Stimulated activated CD8-positive, alpha-beta memory T cell treated with anti-CD3 and anti-CD28 coated beads, Interleukin-12 subunit alpha, Interleukin-12 subunit beta, amount 100 ng/mL, for 4 hours (primary cell): ENCODE measurements around the gene DNAH8.
"Not testable (repeated sequence)": the region's sequence is repeated elsewhere in the genome, so short reads cannot be mapped to it uniquely, and the experiment has no call there.

ENCODE experiments used
- DNase-seq: peaks from one replicate; pipeline ENCODE4 v3.0.0-alpha.2; 2020; ENCODE audit warnings: low read depth

DNAH8 gene

GRCh38 chr6:38845931-38846330, 130.8 kb downstream of the DNAH8 start:
- DNase-seq, result no peak

- DNase-seq, result no peak
These were observed 131.2 kb downstream of the DNAH8 start for GRCh38 chr6:38846361-38846760.

GRCh38 chr6:38846844-38847243, 131.7 kb downstream of the DNAH8 start:
- no peak for DNase-seq

GRCh38 chr6:38847497-38847896, 132.4 kb downstream of the DNAH8 start:
- no peak for DNase-seq

- no peak for DNase-seq
These were observed 133.6 kb downstream of the DNAH8 start for GRCh38 chr6:38848760-38849159.

- no peak for DNase-seq
These were observed 137.1 kb downstream of the DNAH8 start for GRCh38 chr6:38852215-38852614.

GRCh38 chr6:38853236-38853635, 138.1 kb downstream of the DNAH8 start:
- no peak for DNase-seq

GRCh38 chr6:38856492-38856891, 141.4 kb downstream of the DNAH8 start:
- DNase-seq, result no peak

GRCh38 chr6:38857815-38858214, 142.7 kb downstream of the DNAH8 start:
- no peak for DNase-seq

GRCh38 chr6:38860041-38860440, 144.9 kb downstream of the DNAH8 start:
- DNase-seq, result no peak

- no peak for DNase-seq
These were observed 146.9 kb downstream of the DNAH8 start for GRCh38 chr6:38861926-38862401.

GRCh38 chr6:38865521-38866174, 150.5 kb downstream of the DNAH8 start:
- DNase-seq, result no peak

- DNase-seq, result no peak
These were observed 152.6 kb downstream of the DNAH8 start for GRCh38 chr6:38867726-38868125.

GRCh38 chr6:38871741-38872568, 156.8 kb downstream of the DNAH8 start:
- DNase-seq, result no peak

- DNase-seq, result no peak
These were observed 157.9 kb downstream of the DNAH8 start for GRCh38 chr6:38873001-38873400.

GRCh38 chr6:38873816-38874215, 158.7 kb downstream of the DNAH8 start:
- DNase-seq, result not testable (repeated sequence)

- DNase-seq, result no peak
These were observed 161.4 kb downstream of the DNAH8 start for GRCh38 chr6:38876475-38876874.

- DNase-seq, result no peak
These were observed 162.6 kb downstream of the DNAH8 start for GRCh38 chr6:38877721-38878120.

GRCh38 chr6:38882157-38882556, 167.0 kb downstream of the DNAH8 start:
- no peak for DNase-seq

GRCh38 chr6:38897507-38897906, 182.4 kb downstream of the DNAH8 start:
- DNase-seq, result no peak

GRCh38 chr6:38901802-38902522, 186.9 kb downstream of the DNAH8 start:
- DNase-seq, result no peak

GRCh38 chr6:38906582-38906981, 191.5 kb downstream of the DNAH8 start:
- DNase-seq, result no peak

GRCh38 chr6:38907264-38907663, 192.2 kb downstream of the DNAH8 start:
- no peak for DNase-seq
